Measurements from ENCODE around the gene EIF2A. TPM values are rescaled to one million over a fixed set of nuclear protein-coding genes. Genes with fewer than 3 reads are reported as not detected.

EIF2A gene
- total and polyA plus RNA-seq, 9 of the 15 experiments (the other 6 are each of a cell fraction or from before 2014, with no cell fraction given) = 106 to 192 (median 168) TPM

DNA sequence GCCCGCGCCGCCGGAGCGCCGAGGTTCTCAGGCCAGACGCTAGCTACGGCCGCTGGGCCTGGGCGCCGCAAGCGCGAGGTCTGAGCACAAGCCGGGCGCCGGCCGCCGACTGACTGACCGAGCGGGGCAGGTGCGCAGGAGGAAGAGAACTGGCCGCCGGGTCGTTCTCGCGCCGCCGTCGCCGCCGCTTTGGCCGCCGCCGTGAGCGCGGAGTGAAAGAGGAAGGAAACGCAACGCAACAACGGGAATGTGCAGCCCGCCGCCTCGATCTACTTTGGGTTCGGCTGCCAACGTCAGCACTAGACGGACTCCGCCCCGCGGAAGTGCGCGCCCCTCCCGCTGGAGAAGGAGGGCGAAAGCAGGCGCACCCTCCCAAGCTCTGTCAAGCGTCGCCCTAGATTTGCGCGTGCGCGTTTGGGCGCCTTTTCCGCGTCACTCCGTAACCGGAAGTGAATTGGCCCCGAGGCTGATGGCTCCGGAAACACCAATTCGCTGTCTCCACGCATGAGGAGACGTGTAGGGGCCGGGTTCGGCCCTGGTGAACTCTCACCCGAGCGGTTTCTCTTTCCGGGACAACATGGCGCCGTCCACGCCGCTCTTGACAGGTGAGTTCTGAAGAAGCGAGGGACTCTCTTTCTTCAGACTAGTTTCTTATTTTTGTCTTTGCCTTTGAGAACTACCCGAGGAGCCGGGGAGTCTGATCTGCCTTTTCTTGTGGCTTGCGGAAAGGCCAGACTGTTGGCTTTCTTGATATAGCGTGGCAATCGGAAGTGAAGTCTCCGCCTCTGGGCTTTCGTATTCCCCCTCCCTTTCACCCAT is at the start of gene EIF2A, which contains the start of gene SERP1 (continued):
- TF ChIP-seq, protein P1, sequence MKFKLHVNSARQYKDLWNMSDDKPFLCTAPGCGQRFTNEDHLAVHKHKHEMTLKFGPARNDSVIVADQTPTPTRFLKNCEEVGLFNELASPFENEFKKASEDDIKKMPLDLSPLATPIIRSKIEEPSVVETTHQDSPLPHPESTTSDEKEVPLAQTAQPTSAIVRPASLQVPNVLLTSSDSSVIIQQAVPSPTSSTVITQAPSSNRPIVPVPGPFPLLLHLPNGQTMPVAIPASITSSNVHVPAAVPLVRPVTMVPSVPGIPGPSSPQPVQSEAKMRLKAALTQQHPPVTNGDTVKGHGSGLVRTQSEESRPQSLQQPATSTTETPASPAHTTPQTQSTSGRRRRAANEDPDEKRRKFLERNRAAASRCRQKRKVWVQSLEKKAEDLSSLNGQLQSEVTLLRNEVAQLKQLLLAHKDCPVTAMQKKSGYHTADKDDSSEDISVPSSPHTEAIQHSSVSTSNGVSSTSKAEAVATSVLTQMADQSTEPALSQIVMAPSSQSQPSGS (CRISPR knock-in tag; IDR thresholded peaks at IDR 0.05) = no peak
- no peak for TF ChIP-seq ZNF239 (CRISPR knock-in tag; IDR thresholded peaks at IDR 0.05)
- TF ChIP-seq, protein P2, sequence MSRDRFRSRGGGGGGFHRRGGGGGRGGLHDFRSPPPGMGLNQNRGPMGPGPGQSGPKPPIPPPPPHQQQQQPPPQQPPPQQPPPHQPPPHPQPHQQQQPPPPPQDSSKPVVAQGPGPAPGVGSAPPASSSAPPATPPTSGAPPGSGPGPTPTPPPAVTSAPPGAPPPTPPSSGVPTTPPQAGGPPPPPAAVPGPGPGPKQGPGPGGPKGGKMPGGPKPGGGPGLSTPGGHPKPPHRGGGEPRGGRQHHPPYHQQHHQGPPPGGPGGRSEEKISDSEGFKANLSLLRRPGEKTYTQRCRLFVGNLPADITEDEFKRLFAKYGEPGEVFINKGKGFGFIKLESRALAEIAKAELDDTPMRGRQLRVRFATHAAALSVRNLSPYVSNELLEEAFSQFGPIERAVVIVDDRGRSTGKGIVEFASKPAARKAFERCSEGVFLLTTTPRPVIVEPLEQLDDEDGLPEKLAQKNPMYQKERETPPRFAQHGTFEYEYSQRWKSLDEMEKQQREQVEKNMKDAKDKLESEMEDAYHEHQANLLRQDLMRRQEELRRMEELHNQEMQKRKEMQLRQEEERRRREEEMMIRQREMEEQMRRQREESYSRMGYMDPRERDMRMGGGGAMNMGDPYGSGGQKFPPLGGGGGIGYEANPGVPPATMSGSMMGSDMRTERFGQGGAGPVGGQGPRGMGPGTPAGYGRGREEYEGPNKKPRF (IDR thresholded peaks at IDR 0.05; ENCODE audit: low read depth, low read length) = no peak
- TF ChIP-seq NFXL1 (CRISPR knock-in tag; IDR thresholded peaks at IDR 0.05) = no peak
- TF ChIP-seq BRD4 (IDR thresholded peaks at IDR 0.05) = peak; percentile 81
- no peak for TF ChIP-seq KLF13 (tag; IDR thresholded peaks at IDR 0.05; ENCODE audit: borderline replicate concordance, low read depth)
- TF ChIP-seq, protein P3, sequence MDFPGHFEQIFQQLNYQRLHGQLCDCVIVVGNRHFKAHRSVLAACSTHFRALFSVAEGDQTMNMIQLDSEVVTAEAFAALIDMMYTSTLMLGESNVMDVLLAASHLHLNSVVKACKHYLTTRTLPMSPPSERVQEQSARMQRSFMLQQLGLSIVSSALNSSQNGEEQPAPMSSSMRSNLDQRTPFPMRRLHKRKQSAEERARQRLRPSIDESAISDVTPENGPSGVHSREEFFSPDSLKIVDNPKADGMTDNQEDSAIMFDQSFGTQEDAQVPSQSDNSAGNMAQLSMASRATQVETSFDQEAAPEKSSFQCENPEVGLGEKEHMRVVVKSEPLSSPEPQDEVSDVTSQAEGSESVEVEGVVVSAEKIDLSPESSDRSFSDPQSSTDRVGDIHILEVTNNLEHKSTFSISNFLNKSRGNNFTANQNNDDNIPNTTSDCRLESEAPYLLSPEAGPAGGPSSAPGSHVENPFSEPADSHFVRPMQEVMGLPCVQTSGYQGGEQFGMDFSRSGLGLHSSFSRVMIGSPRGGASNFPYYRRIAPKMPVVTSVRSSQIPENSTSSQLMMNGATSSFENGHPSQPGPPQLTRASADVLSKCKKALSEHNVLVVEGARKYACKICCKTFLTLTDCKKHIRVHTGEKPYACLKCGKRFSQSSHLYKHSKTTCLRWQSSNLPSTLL (IDR thresholded peaks at IDR 0.05) = no peak
- TF ChIP-seq, protein P4, sequence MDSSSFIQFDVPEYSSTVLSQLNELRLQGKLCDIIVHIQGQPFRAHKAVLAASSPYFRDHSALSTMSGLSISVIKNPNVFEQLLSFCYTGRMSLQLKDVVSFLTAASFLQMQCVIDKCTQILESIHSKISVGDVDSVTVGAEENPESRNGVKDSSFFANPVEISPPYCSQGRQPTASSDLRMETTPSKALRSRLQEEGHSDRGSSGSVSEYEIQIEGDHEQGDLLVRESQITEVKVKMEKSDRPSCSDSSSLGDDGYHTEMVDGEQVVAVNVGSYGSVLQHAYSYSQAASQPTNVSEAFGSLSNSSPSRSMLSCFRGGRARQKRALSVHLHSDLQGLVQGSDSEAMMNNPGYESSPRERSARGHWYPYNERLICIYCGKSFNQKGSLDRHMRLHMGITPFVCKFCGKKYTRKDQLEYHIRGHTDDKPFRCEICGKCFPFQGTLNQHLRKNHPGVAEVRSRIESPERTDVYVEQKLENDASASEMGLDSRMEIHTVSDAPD (CRISPR knock-in tag; IDR thresholded peaks at IDR 0.05) = no peak
- TF ChIP-seq COPS2 (conservative IDR thresholded peaks at IDR 0.05) = no peak
- TF ChIP-seq, protein P5, sequence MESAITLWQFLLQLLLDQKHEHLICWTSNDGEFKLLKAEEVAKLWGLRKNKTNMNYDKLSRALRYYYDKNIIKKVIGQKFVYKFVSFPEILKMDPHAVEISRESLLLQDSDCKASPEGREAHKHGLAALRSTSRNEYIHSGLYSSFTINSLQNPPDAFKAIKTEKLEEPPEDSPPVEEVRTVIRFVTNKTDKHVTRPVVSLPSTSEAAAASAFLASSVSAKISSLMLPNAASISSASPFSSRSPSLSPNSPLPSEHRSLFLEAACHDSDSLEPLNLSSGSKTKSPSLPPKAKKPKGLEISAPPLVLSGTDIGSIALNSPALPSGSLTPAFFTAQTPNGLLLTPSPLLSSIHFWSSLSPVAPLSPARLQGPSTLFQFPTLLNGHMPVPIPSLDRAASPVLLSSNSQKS (CRISPR knock-in tag; IDR thresholded peaks at IDR 0.05) = no peak
- TF ChIP-seq TEAD2 (tag; IDR thresholded peaks at IDR 0.05) = no peak
- TF ChIP-seq FOXK1 (CRISPR knock-in tag; IDR thresholded peaks at IDR 0.05; ENCODE audit: borderline replicate concordance) = peak; percentile 82; the same call in 1 of the 2 replicates
- no peak for TF ChIP-seq STAT5B (CRISPR knock-in tag; IDR thresholded peaks at IDR 0.05)
- TF ChIP-seq PCBP2 (IDR thresholded peaks at IDR 0.05; ENCODE audit: low read depth, low read length, poor library complexity, severe bottlenecking) = no peak
- no peak for TF ChIP-seq ZNF766 (CRISPR knock-in tag; conservative IDR thresholded peaks at IDR 0.05)
- TF ChIP-seq ATF7 (IDR thresholded peaks at IDR 0.05) = peak; percentile 89
- TF ChIP-seq, protein P6, sequence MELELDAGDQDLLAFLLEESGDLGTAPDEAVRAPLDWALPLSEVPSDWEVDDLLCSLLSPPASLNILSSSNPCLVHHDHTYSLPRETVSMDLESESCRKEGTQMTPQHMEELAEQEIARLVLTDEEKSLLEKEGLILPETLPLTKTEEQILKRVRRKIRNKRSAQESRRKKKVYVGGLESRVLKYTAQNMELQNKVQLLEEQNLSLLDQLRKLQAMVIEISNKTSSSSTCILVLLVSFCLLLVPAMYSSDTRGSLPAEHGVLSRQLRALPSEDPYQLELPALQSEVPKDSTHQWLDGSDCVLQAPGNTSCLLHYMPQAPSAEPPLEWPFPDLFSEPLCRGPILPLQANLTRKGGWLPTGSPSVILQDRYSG (tag; conservative IDR thresholded peaks at IDR 0.05; ENCODE audit: low read depth) = peak; percentile 73; the same call in 1 of the 2 replicates
- TF ChIP-seq NR1H2 (CRISPR knock-in tag; IDR thresholded peaks at IDR 0.05) = peak; percentile 63; the same call in 1 of the 2 replicates
